ENCODE data around the gene EDEM3. TPM values are rescaled to one million over a fixed set of nuclear protein-coding genes. Genes with fewer than 3 reads are reported as not detected.

The EDEM3 gene
- total and polyA plus RNA-seq, 2 donors (not counting 1 experiment from before 2014, with no cell fraction given): 4.3 to 20.9 TPM

DNA sequence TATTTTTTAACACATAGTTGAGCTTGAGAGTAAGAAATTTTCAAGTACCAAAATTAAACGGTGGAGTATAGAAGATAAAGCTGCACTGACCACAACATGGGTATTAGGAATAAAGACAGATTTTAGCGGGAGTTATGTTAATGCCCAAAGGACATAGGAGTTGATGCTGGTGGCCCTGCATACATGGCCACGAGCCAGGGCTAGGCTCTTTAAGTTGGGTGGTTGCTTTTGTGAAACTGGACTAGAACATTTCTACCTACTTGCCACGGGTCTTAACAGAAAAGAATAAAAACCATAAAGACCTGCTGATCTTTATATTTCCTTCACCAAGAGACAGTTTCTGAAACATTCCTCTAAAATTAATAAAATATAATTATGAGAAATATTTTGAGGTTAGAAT is 14.9 kb downstream of the EDEM3 start:
- CTCF ChIA-PET: no interaction called here
- Histone ChIP-seq H3K9ac (ENCODE audit: low read length) (no peak overlapping the region), H3K4me2 (replicated peaks; ENCODE audit: low read depth, low read length, poor library complexity, severe bottlenecking) (no peak overlapping the region), H3K9me3 (ENCODE audit: control extremely low read depth in 1 of 3, control insufficient read depth in 2 of 3, insufficient read depth in 1 of 3, low read length in 2 of 3) (no peaks in the 10 kb centered on the region), H3K27me3 (replicated peaks in 1 of 4; ENCODE audit: control extremely low read depth in 1 of 4, control insufficient read depth in 3 of 4, insufficient read depth in 4 of 4, low read length in 3 of 4) (no peaks in the 10 kb centered on the region), H3K79me2 (ENCODE audit: control insufficient read depth, insufficient read depth, low read length) (peaks cover 16% of the 10 kb centered on the region), H3K27ac (ENCODE audit: low read length in 2 of 2) (no peak overlapping the region), H3K36me3 (replicated peaks in 1 of 2; ENCODE audit: control extremely low read depth in 1 of 2, control insufficient read depth in 1 of 2, extremely low read depth in 1 of 2, insufficient read depth in 2 of 2, low read length in 1 of 2) (peaks cover 0 to 1% of the 10 kb centered on the region in 2 experiments), H2AFZ (ENCODE audit: insufficient read depth, low read depth, low read length, poor library complexity, severe bottlenecking) (no peak overlapping the region), H3K4me3 (ENCODE audit: control extremely low read depth in 1 of 5, extremely low read depth in 1 of 5, insufficient read depth in 1 of 5, low read depth in 2 of 5, low read length in 4 of 5) (no peak overlapping the region), H3K4me1 (ENCODE audit: control insufficient read depth in 2 of 2, insufficient read depth in 2 of 2, low read length in 2 of 2) (peaks cover 9% of the 10 kb centered on the region in 2 donors), H4K20me1 (ENCODE audit: control insufficient read depth, insufficient read depth, low read length, poor library complexity, severe bottlenecking) (no peaks in the 10 kb centered on the region)
- DNase-seq: no peak
- no peaks in the 10 kb centered on the region for H3K27me3 Mint-ChIP-seq
- POLR2A ChIA-PET: no interaction called here
- WGBS (ENCODE audit: insufficient coverage): no CpG with 5 or more reads among the region's 4 CpGs
- H3K4me1 Mint-ChIP-seq: peaks cover 12% of the 10 kb centered on the region
- ATAC-seq (ENCODE audit: low read depth): no peak
- H3K27ac Mint-ChIP-seq: no peak overlapping the region
- no peak overlapping the region for H3K4me3 Mint-ChIP-seq
- TF ChIP-seq, protein P1, sequence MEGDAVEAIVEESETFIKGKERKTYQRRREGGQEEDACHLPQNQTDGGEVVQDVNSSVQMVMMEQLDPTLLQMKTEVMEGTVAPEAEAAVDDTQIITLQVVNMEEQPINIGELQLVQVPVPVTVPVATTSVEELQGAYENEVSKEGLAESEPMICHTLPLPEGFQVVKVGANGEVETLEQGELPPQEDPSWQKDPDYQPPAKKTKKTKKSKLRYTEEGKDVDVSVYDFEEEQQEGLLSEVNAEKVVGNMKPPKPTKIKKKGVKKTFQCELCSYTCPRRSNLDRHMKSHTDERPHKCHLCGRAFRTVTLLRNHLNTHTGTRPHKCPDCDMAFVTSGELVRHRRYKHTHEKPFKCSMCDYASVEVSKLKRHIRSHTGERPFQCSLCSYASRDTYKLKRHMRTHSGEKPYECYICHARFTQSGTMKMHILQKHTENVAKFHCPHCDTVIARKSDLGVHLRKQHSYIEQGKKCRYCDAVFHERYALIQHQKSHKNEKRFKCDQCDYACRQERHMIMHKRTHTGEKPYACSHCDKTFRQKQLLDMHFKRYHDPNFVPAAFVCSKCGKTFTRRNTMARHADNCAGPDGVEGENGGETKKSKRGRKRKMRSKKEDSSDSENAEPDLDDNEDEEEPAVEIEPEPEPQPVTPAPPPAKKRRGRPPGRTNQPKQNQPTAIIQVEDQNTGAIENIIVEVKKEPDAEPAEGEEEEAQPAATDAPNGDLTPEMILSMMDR (IDR thresholded peaks at IDR 0.05): no peak
- TF ChIP-seq EZH2 (IDR thresholded peaks at IDR 0.05; ENCODE audit: borderline replicate concordance, insufficient read depth, low read depth, low read length, poor library complexity, severe bottlenecking): no peak
- intact Hi-C loops (cut with micrococcal nuclease): no loop called here
- no peaks in the 10 kb centered on the region for H3K9me3 Mint-ChIP-seq (ENCODE audit: insufficient read depth)

- Histone ChIP-seq H3K4me2 (replicated peaks; ENCODE audit: low read depth, low read length, poor library complexity, severe bottlenecking) (no peak overlapping the region), H3K27ac (ENCODE audit: low read length in 2 of 2) (no peak overlapping the region), H3K79me2 (ENCODE audit: control insufficient read depth, insufficient read depth, low read length) (peaks cover 16% of the 10 kb centered on the region), H3K9ac (ENCODE audit: low read length) (no peak overlapping the region), H4K20me1 (ENCODE audit: control insufficient read depth, insufficient read depth, low read length, poor library complexity, severe bottlenecking) (no peaks in the 10 kb centered on the region), H2AFZ (ENCODE audit: insufficient read depth, low read depth, low read length, poor library complexity, severe bottlenecking) (no peak overlapping the region), H3K4me3 (ENCODE audit: control extremely low read depth in 1 of 5, extremely low read depth in 1 of 5, insufficient read depth in 1 of 5, low read depth in 2 of 5, low read length in 4 of 5) (no peak overlapping the region), H3K27me3 (replicated peaks in 1 of 4; ENCODE audit: control extremely low read depth in 1 of 4, control insufficient read depth in 3 of 4, insufficient read depth in 4 of 4, low read length in 3 of 4) (no peaks in the 10 kb centered on the region), H3K9me3 (ENCODE audit: control extremely low read depth in 1 of 3, control insufficient read depth in 2 of 3, insufficient read depth in 1 of 3, low read length in 2 of 3) (no peaks in the 10 kb centered on the region), H3K36me3 (replicated peaks in 1 of 2; ENCODE audit: control extremely low read depth in 1 of 2, control insufficient read depth in 1 of 2, extremely low read depth in 1 of 2, insufficient read depth in 2 of 2, low read length in 1 of 2) (peaks cover 0 to 1% of the 10 kb centered on the region in 2 experiments), H3K4me1 (ENCODE audit: control insufficient read depth in 2 of 2, insufficient read depth in 2 of 2, low read length in 2 of 2) (peaks cover 9 to 10% of the 10 kb centered on the region in 2 donors)
- no peak for DNase-seq
- WGBS (ENCODE audit: insufficient coverage): no CpG with 5 or more reads among the region's 1 CpG
- intact Hi-C loops (cut with micrococcal nuclease): no loop called here
- ChIA-PET POLR2A (no interaction called here), CTCF (no interaction called here)
- H3K27me3 Mint-ChIP-seq: no peaks in the 10 kb centered on the region
- TF ChIP-seq EZH2 (IDR thresholded peaks at IDR 0.05; ENCODE audit: borderline replicate concordance, insufficient read depth, low read depth, low read length, poor library complexity, severe bottlenecking): no peak
- TF ChIP-seq, protein P1 (IDR thresholded peaks at IDR 0.05): no peak
- ATAC-seq (ENCODE audit: low read depth): no peak
- H3K9me3 Mint-ChIP-seq (ENCODE audit: insufficient read depth): no peaks in the 10 kb centered on the region
- no peak overlapping the region for H3K4me3 Mint-ChIP-seq
- H3K27ac Mint-ChIP-seq: no peak overlapping the region
- H3K4me1 Mint-ChIP-seq: peaks cover 13% of the 10 kb centered on the region
Observed at GRCh38 chr1:184739070-184739469, 15.6 kb downstream of the EDEM3 start.
